NCI-H2081 treated with DMSO at 0.1 percent for 48 hours (cell line): ENCODE results near the gene ABCC3.
"Not testable (repeated sequence)": the region's sequence is repeated elsewhere in the genome, so short reads cannot be mapped to it uniquely, and the experiment has no call there.

Experiments
- DNase-seq: peaks from one replicate; lab custom pipeline; 2025; lab: John Stamatoyannopoulos, UW

Gene ABCC3

DNA sequence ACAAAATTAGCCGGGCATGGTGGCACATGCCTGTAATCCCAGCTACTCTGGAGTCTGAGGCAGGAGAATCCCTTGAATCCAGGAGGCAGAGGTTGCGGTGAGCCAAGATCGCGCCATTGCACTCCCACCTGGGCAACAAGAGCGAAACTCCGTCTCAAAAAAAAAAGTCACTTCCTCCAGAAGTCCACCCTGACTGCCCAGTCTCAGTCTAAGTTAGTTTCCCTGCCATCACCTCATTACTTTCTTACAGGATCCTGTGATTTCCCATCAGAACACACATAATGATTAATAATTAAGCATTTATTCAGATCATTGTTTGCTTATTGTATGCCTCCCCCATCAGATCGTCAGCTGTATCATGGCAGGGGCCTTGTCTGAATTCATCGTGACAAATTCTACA, 31.6 kb downstream of the ABCC3 start:
- DNase-seq, result no peak

- DNase-seq, result no peak
Observed at GRCh38 chr17:50667259-50668024, 32.8 kb downstream of the ABCC3 start.

GRCh38 chr17:50668025-50668837, 33.5 kb downstream of the ABCC3 start:
- no peak for DNase-seq

GRCh38 chr17:50668838-50669581, 34.3 kb downstream of the ABCC3 start:
- no peak for DNase-seq

- no peak for DNase-seq
Observed at GRCh38 chr17:50672071-50672470, 37.4 kb downstream of the ABCC3 start.

- no peak for DNase-seq
Observed at GRCh38 chr17:50672831-50673551, 38.3 kb downstream of the ABCC3 start.

DNA sequence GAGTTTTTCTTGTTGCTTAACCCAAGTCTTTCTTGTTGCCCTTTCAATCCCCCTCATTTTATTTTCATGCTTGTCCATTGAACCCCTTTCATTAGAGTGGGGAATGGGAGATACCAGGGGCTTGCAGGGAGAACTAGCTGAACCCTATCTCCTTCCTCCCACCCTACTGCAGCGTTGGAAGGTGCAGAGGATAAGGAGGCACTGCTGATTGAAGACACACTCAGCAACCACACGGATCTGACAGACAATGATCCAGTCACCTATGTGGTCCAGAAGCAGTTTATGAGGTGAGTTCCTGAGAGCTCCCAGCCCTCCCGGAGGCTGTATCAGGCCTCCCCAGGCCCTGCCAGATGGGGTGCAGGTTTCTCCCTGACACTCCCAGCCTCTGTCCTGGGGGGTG, 40.5 kb downstream of the ABCC3 start:
- DNase-seq, result no peak

GRCh38 chr17:50675627-50676026, 40.9 kb downstream of the ABCC3 start:
- DNase-seq, result no peak

DNA sequence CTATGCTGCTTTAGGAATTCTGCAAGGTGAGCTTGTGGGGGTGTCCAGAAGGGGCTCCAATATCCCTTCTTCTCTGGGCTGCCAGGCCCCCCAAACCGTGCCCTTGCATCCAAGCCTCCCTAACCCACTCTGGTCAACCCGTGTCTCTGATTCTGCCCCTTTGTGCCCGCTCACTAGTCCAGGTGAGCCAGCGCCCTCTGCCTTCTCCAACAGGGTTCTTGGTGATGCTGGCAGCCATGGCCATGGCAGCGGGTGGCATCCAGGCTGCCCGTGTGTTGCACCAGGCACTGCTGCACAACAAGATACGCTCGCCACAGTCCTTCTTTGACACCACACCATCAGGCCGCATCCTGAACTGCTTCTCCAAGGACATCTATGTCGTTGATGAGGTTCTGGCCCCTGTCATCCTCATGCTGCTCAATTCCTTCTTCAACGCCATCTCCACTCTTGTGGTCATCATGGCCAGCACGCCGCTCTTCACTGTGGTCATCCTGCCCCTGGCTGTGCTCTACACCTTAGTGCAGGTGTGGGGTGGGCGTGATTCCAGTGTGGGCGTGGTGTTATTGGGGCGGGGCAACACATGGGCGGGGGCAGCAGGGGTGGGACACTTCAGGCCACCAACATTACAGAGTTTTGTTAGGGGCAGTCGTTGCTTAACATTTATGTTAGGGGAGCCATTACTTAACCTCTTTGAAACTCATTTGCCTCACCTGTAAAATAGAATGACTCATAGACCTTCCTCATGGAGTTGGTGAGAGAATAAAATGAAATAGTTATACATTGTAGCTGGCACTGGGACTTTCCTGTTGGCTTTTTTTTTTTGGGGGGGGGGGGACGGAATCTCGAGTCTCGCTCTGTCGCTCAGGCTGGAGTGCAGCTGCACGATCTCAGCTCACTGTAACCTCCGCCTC, 41.6 kb downstream of the ABCC3 start:
- DNase-seq, result no peak

DNA sequence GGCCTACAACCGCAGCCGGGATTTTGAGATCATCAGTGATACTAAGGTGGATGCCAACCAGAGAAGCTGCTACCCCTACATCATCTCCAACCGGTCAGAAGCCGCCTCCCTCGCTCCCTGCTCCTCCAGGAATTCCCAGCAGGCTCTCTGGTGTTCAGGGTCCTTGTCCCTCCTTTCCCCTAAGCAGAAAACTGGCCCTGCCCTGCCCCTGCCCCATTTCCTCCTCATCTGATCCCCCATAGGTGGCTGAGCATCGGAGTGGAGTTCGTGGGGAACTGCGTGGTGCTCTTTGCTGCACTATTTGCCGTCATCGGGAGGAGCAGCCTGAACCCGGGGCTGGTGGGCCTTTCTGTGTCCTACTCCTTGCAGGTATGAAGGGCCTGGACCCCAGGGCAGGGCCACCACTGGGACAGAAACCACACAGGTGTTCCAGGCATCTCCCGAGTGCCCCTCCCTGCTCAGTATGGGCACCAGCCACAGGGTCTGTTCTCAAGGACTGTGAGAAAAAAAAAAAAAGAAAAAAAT, 43.2 kb downstream of the ABCC3 start:
- DNase-seq, result no peak

- DNase-seq, result no peak
Observed at GRCh38 chr17:50679008-50679544, 44.4 kb downstream of the ABCC3 start.

GRCh38 chr17:50680126-50680525, 45.4 kb downstream of the ABCC3 start:
- DNase-seq, result no peak

GRCh38 chr17:50680543-50681262, 46.0 kb downstream of the ABCC3 start:
- not testable (repeated sequence) for DNase-seq

DNA sequence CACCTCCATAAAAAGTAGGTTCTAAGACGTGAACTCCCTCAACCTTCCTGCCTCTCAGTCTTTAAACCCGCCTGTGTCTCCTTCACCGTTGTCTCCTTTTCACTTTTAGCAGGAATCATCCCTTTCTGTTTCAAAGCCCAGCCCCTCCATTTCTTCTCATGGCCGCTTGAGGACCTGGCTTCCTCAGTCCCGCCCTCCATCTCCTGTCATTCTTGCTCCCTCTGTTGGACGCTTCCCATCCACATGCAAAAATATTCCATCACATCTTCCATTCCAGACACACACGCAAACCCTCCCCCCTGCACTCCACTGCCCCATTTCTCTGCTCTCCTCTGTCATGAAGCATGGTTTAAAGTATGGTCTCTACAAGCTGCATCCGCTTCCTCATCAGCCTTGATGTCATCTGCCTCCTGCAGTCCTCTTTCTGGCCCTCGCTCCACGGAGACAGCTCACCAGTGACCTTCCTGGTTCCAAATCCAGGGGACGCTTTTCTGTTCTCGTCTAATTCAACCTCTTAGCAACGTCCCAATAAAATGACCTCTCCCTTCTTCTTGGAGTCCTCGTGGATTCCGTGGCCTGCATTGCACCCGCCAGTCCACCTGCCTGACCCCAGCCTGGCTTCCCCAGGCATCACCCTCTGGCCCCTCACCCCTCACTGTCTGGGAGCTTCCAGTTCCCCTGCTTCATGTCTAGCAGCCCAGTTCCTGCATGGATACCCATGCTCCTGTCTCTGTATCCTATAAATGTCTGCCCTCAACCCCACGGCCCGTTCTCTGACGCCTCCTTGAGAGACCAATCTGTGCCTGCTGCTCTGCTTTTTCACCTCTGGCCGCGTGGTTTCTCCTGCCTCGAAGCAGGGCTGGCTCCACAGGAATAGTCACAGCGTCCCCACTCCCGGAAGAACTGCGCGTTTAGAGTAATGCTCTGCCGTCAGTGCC, 46.9 kb downstream of the ABCC3 start:
- DNase-seq, result no peak

GRCh38 chr17:50682441-50682840, 47.8 kb downstream of the ABCC3 start:
- no peak for DNase-seq

- DNase-seq, result no peak
Observed at GRCh38 chr17:50682938-50683337, 48.3 kb downstream of the ABCC3 start.

DNA sequence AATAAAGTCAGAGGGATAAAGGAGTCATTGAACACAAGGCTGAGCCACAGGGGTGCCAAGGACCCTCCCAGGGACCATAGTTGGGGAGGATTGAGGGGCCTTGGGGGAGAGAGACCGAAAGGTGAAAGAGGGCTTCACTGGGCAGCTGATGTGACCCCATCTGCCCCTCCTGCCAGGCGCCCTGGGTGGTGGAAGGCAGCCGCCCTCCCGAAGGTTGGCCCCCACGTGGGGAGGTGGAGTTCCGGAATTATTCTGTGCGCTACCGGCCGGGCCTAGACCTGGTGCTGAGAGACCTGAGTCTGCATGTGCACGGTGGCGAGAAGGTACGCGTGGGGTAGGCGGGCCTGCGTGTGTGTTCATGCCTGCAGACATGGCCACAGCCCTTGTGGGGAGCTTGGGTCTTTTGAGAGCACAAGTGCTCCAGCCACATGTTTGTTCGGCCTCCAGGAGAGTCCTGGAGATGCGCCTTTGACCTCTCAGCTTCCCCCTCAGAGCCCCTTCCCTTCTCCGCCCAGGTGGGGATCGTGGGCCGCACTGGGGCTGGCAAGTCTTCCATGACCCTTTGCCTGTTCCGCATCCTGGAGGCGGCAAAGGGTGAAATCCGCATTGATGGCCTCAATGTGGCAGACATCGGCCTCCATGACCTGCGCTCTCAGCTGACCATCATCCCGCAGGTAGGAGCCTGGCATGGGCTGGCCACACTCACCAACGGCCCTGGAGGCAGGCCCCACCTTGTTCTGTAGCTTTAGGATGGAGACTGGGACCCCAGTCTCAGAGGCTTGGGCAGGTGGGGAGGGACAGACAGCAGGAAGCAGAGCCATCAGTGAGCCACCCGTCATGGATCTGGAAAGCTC, 49.0 kb downstream of the ABCC3 start:
- DNase-seq, result no peak

- no peak for DNase-seq
Observed at GRCh38 chr17:50684288-50684611, 49.6 kb downstream of the ABCC3 start.
